CD4-positive, alpha-beta T cell treated with Interleukin-1 beta for 1 hour (primary cell): ENCODE data around the gene SPTLC2.
"Not testable (repeated sequence)": the region's sequence is repeated elsewhere in the genome, so short reads cannot be mapped to it uniquely, and the experiment has no call there.

Source experiments
- DNase-seq, 2 donors: peaks; one replicate each; pipeline ENCODE4 v3.0.0-alpha.2; 2020 to 2022

Gene SPTLC2

GRCh38 chr14:77547512-77548180 lies 68.8 kb downstream of the SPTLC2 start:
- DNase-seq: no peak

DNA sequence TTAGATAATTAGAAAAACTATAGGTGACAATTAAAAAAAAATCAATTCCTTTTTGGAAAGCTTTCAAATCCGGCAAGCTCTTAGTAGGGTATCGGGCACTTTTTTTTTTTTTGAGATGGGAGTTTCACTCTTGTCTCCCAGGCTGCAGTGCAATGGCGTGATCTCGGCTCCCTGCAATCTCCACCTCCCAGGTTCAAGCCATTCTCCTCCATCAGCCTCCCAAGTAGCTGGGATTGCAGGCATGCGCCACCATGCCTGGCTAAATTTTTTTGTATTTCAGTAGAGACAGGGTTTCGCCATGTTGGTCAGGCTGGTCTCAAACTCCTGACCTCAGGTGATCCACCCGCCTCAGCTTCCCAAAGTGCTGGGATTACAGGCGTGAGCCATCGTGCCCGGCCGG lies 71.3 kb downstream of the SPTLC2 start:
- not testable (repeated sequence) for DNase-seq

DNA sequence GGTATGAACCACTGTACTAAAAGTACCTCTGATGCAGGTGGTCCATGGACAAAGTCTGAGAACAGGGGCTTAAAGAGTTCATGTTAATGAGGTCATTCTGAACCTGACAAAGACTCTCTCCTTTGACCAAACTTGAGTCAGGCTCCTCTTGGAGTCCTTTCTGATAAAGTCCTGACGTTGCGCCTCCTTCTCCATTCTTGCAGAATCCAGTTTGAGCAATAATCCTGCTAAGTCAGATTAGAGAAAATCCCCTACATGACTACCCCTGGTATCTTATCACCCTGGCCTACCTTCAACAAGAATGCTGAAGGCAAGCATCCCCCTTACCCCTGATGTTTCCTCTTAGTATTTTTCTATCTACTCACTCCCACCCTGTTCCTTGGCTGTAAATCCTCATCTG lies 71.9 kb downstream of the SPTLC2 start:
- DNase-seq: no peak

DNA sequence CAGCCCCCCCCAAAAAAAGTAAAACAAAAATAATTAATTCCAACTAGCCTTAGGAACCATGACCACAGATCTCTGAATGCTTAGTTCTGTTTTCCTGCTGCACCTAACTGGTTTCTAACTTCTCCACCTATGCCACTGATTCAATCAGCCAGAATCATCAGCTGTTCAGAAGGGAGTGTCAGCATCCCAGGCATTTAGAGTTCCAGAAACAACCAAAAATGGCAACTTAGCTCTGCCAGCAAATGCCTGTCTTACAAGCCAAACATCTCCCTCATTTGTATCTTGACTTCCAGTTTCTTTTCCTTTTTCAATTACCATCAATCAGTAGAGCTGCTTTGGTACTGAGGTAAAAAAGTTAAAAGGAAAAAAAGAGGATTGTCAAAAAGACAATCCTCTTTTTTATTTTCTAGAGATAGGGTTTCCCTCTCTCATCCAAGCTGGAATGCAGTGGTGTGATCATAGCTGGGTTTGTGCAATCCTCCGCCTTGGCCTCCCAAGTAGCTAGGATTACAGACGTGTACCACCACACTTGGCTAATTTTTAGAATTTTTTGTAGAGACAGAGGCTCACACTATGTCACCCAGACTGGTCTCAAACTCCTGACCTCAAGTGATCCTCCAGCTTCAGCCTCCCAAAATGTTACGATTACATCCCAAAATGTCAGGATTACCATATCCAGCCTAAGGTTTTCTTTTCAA lies 72.7 kb downstream of the SPTLC2 start:
- DNase-seq: no peak

DNA sequence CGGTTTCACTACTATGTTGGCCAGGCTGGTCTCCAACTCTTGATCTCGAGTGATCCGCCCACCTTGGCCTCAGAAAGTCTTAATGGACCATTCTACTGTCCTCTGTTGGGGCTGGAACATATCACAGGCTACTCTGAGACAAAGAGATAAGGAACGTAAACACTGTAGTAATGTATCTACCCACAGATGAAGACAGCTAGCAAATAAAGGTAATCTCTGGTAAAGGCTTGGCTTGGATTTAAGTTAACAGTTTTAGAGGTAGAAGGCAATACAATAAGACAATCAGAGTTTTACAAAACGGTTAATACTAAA lies 73.2 kb downstream of the SPTLC2 start:
- no peak for DNase-seq

GRCh38 chr14:77542421-77543239 lies 73.8 kb downstream of the SPTLC2 start:
- DNase-seq: no peak

- DNase-seq: no peak
These were observed 74.5 kb downstream of the SPTLC2 start for GRCh38 chr14:77541905-77542304.

- DNase-seq: not testable (repeated sequence)
These were observed 79.5 kb downstream of the SPTLC2 start for GRCh38 chr14:77536951-77537350.

GRCh38 chr14:77531071-77531470 lies 85.4 kb downstream of the SPTLC2 start:
- no peak for DNase-seq

DNA sequence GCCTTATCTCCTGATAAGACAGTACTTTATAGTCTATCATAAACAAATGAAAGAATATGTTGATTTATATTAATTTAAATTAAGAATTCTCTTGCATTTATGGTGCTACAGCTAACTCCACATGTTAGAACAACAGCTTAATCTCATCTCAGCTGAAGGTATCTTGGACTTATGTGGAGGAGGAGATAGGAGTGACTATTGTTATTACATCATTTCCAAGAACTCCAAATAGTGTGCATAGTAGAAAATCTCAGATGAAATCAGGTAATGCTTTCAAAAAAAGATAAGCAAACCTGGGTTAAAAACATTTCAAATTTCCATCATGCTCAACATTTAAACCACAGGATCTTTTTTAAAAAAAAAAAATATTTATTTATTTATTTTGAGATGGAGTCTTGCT lies 86.5 kb downstream of the SPTLC2 start:
- no peak for DNase-seq

GRCh38 chr14:77529213-77529612 lies 87.2 kb downstream of the SPTLC2 start:
- DNase-seq: no peak

DNA sequence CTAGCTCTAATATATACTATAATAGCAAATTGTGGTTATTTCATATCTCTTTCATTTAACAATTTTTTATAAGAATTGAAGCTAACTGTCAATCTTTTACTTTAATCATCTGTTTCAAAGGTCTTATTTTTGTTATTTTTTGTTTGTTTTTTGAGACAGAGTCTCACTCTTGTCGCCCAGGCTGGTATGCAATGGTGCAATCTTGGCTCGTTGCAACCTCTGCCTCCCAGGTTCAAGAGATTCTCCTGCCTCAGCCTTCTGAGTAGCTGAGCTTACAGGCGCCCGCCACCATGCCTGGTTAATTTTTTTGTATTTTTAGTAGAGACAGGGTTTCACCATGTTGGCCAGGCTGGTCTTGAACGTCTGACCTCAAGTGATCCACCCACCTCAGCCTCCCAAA lies 87.7 kb downstream of the SPTLC2 start:
- not testable (repeated sequence) for DNase-seq

GRCh38 chr14:77526266-77526665 lies 90.2 kb downstream of the SPTLC2 start:
- DNase-seq: no peak

DNA sequence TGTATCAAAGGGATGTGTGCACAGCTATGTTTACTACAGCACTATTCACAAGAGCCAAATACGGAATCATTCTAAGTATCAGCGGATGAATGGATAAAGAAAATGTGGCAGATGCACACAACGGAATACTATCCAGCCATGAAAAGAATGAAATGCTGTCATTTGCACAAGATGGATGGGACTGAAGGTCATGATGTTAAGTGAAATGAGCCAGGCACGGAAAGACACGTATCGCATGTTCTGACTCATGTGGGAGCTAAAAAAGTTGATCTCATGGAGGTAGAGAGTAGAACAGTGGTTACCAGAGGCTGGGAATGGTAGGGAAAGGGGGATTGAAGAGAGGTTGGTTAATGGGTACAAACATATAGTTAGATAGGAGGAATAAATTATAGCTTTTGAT lies 91.9 kb downstream of the SPTLC2 start:
- DNase-seq: no peak

- no peak for DNase-seq
These were observed 93.3 kb downstream of the SPTLC2 start for GRCh38 chr14:77523109-77523508.

GRCh38 chr14:77520555-77520954 lies 95.9 kb downstream of the SPTLC2 start:
- DNase-seq: no peak

DNA sequence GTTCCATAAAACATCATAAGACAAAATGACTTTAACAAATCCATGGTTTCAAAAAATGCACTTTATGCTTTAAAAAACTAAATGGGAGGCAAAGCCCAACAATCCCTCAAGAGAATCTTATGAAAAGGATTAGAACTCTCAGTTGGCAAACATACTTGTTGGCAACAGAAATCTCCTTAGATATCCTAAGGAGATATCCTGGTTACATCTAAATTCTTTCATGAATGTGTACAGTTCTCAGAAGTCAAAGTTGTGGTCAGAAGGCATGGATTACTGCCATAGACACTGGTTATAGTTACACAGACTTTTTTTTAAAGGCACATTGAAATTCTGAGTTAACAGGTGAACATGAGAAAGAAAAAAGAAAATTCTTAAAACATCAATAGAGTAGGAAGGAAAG lies 100.3 kb downstream of the SPTLC2 start:
- DNase-seq: no peak

- DNase-seq: no peak
These were observed 104.8 kb downstream of the SPTLC2 start for GRCh38 chr14:77511486-77512162.

DNA sequence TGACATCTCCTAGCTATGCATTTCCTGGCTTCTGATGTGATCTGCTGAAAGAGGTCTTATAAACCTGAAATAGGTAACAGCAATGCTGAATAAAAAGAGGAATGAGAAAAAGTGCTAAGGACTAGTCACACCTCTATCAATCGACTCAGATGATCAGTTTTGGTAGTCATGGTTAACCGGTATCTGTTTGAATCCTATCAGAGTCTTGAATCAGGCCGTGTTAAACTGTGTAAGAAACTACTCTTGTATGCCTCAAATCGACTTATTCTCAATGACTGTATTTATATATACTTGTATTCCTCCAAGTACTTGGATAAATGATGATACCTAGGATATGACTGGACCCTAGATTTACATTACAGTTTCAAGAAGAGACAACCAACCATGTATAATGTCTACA lies 107.1 kb downstream of the SPTLC2 start:
- no peak for DNase-seq

DNA sequence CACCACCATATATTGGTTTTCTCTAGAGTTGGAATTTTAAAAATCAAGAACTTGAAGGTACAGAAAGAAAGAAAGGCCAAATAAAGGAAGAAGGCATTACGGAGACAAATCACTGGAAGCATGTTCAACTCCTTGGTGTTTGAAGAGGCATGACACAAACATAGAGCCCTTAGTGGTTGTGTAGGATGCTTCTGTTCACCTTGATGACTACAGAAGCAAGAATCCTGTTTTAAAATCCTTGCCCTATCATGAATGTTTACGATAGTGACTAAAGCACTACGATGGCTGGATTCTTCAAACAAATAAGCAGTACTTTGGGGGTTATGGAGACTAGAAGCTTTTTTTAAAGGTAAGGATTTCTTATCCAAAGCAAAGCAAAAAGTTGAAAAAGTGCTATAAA lies 107.6 kb downstream of the SPTLC2 start:
- no peak for DNase-seq

DNA sequence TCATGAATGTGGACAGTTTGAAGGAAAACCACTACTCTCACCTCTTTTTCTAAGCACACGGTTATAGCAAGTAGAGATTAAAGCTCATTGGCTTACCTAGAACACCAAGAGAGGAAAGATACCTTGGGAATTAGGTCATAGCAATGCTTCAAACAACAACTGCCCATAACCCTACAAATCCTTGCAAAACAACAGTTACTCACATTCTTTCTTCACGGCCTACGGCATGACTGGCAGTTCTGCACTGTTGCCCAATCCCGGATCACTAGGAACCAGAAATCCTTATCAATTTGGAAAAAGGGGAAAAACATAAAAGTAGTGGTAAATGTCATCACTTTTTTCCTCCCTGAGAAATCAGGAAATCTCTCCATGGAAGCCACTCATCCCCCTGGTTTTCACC lies 108.2 kb downstream of the SPTLC2 start:
- DNase-seq: no peak

- DNase-seq: no peak
These were observed 108.7 kb downstream of the SPTLC2 start for GRCh38 chr14:77507762-77508161.

GRCh38 chr14:77505031-77505430 lies 111.4 kb downstream of the SPTLC2 start:
- DNase-seq: no peak

DNA sequence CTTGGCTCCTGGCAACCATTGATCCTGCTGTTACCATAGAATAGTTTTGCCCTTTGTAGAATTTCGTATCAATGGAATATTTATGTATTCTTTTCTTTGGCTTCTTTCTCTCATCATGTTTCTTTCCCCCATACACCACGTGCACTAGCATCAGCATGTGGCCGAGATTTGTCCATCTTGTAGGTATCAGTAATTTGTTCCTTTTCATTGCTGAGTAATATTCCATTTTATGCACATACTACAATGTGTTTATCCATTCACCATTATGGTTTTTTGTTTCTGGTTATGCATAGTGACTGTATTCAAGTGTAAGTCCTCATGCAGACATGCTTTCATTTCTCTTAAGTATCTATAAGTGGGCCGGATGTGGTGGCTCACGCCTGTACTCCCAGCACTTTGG lies 113.3 kb downstream of the SPTLC2 start:
- DNase-seq: no peak
